ENCODE results near the gene SAMD8.
"Not testable (repeated sequence)": the region's sequence is repeated elsewhere in the genome, so short reads cannot be mapped to it uniquely, and the experiment has no call there.

SAMD8 gene

DNA sequence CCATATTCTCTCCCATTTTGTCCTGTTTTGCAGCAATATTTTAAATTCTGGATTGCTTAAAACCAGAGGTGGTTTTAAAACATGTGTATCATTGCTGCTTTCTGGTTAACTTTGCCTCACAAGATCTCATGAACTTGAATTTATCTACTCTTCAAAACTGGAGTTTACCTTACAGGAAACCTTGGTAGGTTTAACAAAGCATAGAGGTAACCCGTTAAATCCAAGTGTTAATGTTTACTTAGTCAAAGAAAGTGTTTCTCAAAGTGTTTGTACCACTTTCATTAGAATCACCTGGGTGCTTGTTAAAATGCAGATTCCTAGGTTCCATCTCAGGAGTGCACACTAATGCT is 55.1 kb downstream of the SAMD8 start:
- no peak for TF ChIP-seq POLR2A (IDR thresholded peaks at IDR 0.05; ENCODE audit: low read depth, low read length)
- FAIRE-seq (no peak), DNase-seq (ENCODE audit: insufficient read length, low spot score) (no peak)

DNA sequence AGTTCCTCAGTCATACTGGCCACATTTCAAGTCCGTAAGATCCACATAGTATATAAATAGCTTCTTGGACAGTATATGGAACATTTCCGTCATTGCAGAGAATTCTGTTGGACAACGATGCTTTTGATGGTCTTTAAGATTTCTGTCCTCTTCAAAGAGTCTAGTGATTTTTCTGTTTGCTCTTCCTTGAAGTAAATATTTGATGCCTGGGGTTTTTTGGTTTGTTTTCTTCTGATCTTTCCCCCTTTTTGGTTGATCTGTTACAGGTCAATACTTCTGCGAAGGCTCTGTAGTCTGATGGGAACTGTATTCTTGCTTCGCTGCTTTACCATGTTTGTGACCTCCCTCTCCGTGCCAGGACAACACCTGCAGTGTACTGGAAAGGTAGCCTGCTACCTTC is 56.8 kb downstream of the SAMD8 start:
- FAIRE-seq (no peak), DNase-seq (ENCODE audit: insufficient read length, low spot score) (no peak)
- TF ChIP-seq POLR2A (IDR thresholded peaks at IDR 0.05; ENCODE audit: low read depth, low read length), result no peak

DNA sequence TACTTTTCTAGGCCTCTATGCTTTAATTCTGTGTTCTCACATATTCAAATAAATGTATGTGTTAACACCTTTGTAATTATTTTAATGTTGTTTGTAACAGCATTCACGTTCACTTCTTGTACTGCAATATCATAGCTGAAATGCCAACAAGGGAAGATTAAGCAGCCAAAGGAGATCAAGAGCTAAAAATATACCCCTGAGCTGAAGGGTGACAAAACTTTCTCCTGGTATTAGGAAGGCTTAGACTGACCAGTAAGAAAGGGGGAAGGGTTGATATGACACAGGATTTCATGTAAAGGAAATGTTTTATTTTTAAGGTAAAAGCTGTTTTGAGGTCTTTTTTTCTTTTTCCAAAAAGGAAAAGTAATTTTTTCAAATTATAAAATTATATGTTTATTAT is 58.8 kb downstream of the SAMD8 start:
- FAIRE-seq (peak; percentile 74), DNase-seq (ENCODE audit: insufficient read length, low spot score) (no peak)
- no peak for TF ChIP-seq POLR2A (IDR thresholded peaks at IDR 0.05; ENCODE audit: low read depth, low read length)

DNA sequence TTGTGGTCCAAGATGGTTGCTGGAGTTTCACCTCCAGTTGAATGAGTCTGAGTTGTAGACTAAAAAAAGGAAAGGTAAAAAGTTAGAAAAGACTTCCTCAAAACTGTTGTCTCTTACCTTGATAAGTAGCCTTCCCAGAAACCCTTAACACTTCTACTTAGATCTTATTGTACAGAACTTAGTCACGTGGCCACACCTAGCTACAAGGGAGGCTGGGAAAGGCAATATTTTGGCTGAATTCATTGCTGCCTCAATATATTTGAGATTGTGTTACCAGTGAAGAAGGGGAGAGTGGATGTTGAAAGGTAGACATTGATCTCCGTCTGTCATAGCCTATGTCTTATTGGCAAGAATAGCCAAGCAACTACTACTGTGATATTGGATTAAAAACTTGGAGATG is 63.6 kb downstream of the SAMD8 start:
- FAIRE-seq, result peak; percentile 81

DNA sequence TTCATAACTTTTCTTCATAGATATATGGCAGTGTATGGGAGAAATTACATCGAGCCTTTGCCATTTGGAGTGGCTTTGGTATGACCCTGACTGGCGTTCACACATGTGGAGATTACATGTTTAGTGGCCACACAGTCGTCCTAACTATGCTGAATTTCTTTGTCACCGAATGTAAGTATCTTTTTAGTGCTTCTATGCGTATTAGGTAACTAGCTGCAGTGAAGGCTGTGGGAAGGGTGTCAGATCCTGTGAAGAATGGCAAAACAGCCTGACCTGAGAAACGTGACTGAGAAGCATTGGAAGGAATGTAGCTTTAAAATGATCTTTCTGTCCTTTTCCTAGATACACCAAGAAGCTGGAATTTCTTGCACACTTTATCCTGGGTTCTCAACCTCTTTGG is 64.6 kb downstream of the SAMD8 start:
- no peak for DNase-seq (ENCODE audit: insufficient read length, low spot score)
- no peak for TF ChIP-seq POLR2A (IDR thresholded peaks at IDR 0.05; ENCODE audit: low read depth, low read length)
- FAIRE-seq, result peak; percentile 57

More for the DNA sequence above, 63.6 kb downstream of the SAMD8 start:
- no peak for DNase-seq (ENCODE audit: insufficient read length, low spot score)
- TF ChIP-seq POLR2A (IDR thresholded peaks at IDR 0.05; ENCODE audit: low read depth, low read length), result no peak

DNA sequence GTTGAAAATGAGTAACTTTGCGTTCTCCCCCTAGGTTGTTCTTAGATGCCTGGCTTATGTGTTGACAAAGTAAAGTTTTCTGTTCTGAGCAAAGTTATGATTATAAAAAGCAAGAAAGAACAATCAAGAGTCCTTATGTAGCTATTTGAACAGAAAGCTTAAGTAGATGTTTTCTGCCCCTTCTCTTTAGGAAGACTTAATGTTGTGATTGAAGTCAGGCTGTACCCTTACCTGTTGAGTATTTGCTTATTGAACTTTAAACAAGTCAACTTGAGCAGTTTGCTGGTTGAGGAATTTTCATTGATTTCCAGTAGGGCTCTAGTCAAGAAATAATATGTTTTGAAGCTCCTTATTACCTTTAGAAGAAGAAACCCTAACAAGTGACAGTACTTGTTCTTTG is 65.3 kb downstream of the SAMD8 start:
- DNase-seq (ENCODE audit: insufficient read length, low spot score) (no peak), FAIRE-seq (no peak)
- no peak for TF ChIP-seq POLR2A (IDR thresholded peaks at IDR 0.05; ENCODE audit: low read depth, low read length)

DNA sequence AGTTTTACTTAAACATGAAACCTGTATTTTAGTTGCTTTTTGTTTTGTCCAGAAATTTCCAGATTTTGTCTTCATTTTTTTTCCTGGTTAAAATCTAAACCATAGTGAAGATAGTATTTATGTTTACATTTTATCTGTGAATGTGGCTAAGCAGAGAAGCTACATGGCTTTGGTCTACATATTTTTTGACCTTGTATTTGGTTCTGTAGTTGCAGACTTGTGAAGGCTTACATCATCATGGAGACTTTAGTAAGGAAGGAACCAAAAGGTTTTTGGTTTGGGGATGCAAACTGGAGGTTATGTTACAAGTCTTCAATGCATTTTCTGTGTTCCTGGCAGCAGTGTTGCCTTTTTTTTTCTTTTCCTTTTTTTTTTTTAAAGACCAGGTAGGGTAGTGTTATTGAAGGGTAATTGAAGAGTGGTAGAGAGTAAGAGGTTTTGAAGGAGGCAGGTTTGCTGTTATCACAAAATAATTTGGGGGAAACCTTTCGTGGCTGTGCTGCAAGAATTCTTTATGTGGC is 68.3 kb downstream of the SAMD8 start:
- no peak for FAIRE-seq
- no peak for TF ChIP-seq POLR2A (IDR thresholded peaks at IDR 0.05; ENCODE audit: low read depth, low read length)

DNA sequence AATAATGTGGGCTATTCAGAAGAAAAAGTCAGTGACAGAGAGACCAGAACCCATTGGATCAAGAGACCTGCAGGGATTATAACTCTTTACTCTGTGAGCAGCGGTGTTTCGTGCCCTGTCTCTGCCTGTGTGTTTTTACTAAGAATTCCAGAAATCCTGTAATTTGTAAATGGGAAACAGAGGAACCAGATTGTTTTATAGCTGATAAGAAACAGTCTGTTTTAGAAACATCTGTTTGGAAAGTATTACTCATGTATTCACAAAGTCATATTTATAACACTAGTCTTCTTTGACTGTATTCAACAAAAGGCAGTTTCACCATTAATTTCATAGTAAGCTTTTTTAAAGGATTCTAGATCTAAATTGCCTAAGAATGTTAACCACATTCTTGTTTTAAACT is 69.1 kb downstream of the SAMD8 start:
- no peak for TF ChIP-seq POLR2A (IDR thresholded peaks at IDR 0.05; ENCODE audit: low read depth, low read length)
- no peak for FAIRE-seq
- no peak for DNase-seq (ENCODE audit: insufficient read length, low spot score)

More for the DNA sequence above, 68.3 kb downstream of the SAMD8 start:
- no peak for DNase-seq (ENCODE audit: insufficient read length, low spot score)

DNA sequence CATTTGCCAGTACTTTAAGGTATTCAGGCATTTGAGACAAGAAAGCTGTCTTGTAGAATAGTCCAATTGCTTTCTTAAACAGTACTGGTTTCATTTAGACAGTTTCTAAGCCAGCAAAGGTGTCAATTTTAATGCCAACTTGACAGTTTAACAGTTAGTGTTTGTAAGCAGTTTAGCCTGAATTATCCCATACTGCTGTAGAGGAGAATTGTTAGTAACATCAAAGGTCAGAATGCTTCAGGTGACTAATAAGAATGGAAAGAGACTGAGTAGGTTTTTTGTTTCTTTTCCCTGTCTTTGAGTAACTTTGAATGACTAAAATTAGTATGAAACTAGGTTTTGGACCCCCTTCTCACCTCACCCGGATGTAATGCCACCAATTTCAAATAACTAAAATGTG is 69.6 kb downstream of the SAMD8 start:
- no peak for TF ChIP-seq POLR2A (IDR thresholded peaks at IDR 0.05; ENCODE audit: low read depth, low read length)
- FAIRE-seq, result peak; percentile 61
- no peak for DNase-seq (ENCODE audit: insufficient read length, low spot score)

DNA sequence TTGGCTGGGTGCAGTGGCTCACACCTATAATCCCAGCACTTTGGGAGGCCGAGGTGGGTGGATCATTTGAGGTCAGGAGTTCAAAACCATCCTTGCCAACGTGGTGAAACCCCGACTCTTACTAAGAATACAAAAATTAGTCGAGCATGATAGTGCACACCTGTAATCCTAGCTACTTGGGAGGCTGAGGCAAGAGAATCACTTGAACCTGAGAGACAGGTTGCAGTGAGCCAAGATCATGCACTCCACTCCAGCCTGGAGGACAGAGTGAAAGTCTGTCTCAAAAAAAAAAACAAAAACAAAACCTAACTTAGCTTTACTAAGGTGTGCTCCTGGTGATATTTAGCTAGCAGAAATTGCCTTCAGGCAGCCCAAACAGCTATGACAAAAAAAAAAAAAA is 74.9 kb downstream of the SAMD8 start:
- no peak for TF ChIP-seq POLR2A (IDR thresholded peaks at IDR 0.05; ENCODE audit: low read depth, low read length)
- FAIRE-seq, result no peak
- DNase-seq (ENCODE audit: insufficient read length, low spot score), result no peak

DNA sequence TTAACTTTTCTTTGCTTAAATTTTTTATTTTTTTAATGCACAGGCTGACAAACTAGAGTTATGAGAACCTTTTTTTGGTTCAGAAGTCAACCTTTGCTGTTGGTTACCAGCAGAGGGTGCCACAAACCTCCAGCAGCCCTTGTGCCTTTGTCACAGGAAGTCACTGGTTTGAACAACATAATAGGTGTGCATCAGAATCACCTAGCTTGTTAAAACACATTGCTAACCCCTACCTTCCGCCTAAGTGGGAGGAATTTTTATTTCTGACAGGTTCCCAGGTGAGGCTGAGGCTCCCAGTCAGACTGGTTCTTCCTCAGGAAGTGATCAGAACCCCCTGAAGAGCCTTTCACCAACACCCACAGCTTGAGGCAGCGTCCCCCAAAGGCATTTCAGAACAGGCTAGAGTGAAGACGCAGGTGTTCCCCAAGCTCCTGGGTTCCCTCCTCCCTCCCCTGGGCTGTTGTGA is 76.5 kb downstream of the SAMD8 start:
- FAIRE-seq (peak; percentile 73), DNase-seq (ENCODE audit: insufficient read length, low spot score) (peak; percentile 49)
- TF ChIP-seq POLR2A (IDR thresholded peaks at IDR 0.05; ENCODE audit: low read depth, low read length), result no peak

DNA sequence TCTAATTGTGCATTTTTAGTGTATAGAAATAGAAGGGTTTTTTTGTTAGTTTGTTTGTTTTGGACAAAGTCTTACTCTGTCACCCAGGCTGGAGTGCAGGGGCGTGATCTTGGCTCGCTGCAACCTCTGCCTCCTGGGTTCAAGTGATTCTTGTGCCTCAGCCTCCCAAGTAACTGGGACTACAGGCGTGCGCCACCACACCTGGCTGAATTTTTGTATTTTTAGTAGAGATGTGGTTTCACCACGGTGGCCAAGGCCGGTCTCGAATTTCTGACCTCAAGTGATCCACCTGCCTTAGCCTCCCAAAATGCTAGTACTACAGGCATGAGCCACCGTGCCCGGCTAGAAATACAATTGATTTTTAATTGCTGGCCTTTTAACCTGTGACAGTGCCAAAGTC is 77.1 kb downstream of the SAMD8 start:
- DNase-seq (ENCODE audit: insufficient read length, low spot score); FAIRE-seq: not testable (repeated sequence)

DNA sequence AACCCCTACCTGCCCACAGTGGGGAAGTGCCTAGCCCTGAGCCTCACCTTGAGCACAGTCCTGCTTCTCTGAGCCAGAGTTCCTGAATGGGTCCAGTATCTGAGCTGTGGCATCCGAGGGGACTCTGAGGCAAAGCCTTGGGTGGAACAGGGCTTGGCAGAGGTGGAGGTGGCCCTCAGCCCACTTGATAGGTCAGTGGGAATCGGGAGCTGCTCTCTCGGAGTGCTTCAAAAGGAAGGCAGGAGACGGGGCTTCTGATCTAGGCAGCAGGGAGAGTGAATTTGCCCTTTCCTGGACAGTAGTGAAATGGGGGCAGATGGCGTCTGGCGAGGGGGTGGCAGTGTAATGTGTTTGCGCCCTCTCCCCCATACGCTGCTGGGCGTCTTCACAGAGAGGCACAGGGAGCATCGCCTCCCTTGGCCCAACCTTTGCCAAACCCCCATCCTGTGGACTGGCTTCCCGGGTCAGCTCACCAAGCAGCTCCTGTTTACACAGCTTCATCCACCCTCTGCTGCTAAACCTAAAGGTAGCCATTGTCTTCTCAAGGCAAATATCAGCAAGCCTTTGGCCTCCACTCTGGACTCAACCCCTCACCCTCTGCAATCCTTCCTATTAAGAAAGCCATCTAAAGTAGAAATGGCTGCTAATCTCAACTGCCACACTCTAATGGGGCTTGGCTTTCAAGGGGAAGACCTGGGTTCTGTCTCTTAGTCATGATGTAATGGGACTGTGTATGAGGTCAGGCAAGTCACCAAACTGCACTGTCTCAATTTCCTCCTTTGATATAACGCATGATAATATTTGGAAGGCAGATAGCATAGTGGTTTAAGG is 78.0 kb downstream of the SAMD8 start:
- FAIRE-seq, result no peak
- no peak for DNase-seq (ENCODE audit: insufficient read length, low spot score)
- TF ChIP-seq POLR2A (IDR thresholded peaks at IDR 0.05; ENCODE audit: low read depth, low read length), result no peak

DNA sequence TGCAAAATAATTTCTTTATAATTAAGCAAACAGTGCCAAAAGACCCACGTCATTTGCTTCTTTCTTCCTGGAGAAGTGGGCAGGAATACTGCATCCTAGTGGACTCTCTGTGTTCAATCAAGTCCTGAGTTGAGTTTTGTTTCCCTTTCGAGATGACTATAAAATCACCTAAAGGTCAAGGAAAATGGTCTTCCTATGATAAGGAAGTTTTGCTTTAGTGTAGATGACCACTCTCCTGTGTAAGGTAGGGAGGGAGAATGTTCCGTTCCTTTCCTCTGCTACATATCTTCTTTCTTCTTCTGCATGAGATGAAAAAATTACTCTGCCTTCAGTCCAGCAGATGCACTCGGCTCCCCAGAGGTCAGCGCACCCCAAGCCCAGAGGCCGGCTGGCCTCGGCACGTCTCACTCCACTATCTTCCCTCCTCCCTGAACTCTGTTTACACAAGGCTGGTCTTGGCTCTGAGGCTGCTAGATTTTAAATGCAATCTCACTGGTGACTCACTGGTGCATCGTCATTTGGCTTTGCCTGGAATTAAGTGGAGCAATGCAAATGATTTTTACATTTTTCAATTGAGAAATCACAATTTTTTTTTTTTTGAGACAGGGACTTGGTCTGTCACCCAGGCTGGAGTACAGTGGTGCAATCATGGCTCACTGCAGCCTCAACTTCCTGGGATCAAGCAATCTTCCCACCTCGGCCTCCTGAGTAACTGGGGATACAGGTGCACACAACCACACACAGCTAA is 80.5 kb downstream of the SAMD8 start:
- TF ChIP-seq POLR2A (IDR thresholded peaks at IDR 0.05; ENCODE audit: low read depth, low read length), result no peak
- peak; percentile 87 for DNase-seq (ENCODE audit: insufficient read length, low spot score)
- FAIRE-seq, result peak; percentile 89

DNA sequence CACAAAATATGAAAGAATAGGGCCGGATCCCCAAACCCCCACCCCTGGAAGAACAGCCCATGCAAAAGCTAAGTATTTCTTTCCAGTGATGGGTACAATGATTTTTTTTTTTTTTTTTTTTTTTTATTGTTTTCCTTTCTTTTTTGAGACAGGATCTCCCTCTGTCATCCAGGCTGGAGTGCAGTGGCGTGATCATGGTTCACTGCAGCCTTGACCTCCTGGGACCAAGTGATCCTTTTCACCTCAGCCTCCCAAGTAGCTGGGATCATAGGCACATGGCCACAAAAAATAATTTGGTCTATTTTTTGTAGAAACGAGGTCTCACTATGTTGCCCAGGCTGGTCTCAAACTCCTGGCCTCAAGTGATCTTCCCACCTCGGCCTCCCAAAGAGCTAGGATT is 83.2 kb downstream of the SAMD8 start:
- not testable (repeated sequence) for DNase-seq (ENCODE audit: insufficient read length, low spot score); FAIRE-seq

Measured in H54 (cell line).